HL-60 (cell line): ENCODE results near the gene MTMR6.

Experiments used
- DNase-seq, 2 experiments: peaks; one replicate each; pipeline ENCODE4 v3.0.0-alpha.2; 2010 to 2020; ENCODE audit warnings: low read depth in 1 of 2, low spot score in 1 of 2
- H3K27ac ChIP-seq: fragments of 250-450 bp; sonication (Bioruptor Pico); replicated peaks from 2 replicates; pipeline ENCODE4 v1.5.1; 2020; ENCODE audit warnings: mild to moderate bottlenecking, moderate library complexity
- H3K27me3 ChIP-seq: fragments of 250-450 bp; sonication (Bioruptor Pico); 2 replicates; pipeline ENCODE4 v1.5.1; 2021; ENCODE audit warnings: mild to moderate bottlenecking, moderate library complexity; ENCODE audit not compliant: insufficient read depth, poor library complexity, severe bottlenecking
- H3K4me3 ChIP-seq: replicated peaks from 2 replicates; pipeline ENCODE4 v1.5.1; 2011; ENCODE audit warnings: mild to moderate bottlenecking, control low read depth, low read length; ENCODE audit not compliant: insufficient read depth
- GABPA ChIP-seq: IDR thresholded peaks from 2 replicates; pipeline ENCODE4 v1.6.1; 2012; ENCODE audit warnings: low read depth
- POLR2AphosphoS5 ChIP-seq: IDR thresholded peaks from 2 replicates; pipeline ENCODE4 v1.6.1; 2012; ENCODE audit warnings: low read depth
- SPI1 ChIP-seq: IDR thresholded peaks from 2 replicates; pipeline ENCODE4 v1.6.1; 2012; ENCODE audit warnings: low read depth, mild to moderate bottlenecking, borderline replicate concordance
- TF ChIP-seq, protein P1 (sequence below): IDR thresholded peaks from 2 replicates; pipeline ENCODE4 v1.6.1; 2012; ENCODE audit warnings: low read depth; ENCODE audit not compliant: insufficient replicate concordance
- TF ChIP-seq, protein P2 (sequence below): IDR thresholded peaks from one replicate; pipeline ENCODE4 v1.5.1; 2011; ENCODE audit warnings: low read length, control low read depth, inconsistent platforms; ENCODE audit not compliant: insufficient read depth

Gene MTMR6

DNA sequence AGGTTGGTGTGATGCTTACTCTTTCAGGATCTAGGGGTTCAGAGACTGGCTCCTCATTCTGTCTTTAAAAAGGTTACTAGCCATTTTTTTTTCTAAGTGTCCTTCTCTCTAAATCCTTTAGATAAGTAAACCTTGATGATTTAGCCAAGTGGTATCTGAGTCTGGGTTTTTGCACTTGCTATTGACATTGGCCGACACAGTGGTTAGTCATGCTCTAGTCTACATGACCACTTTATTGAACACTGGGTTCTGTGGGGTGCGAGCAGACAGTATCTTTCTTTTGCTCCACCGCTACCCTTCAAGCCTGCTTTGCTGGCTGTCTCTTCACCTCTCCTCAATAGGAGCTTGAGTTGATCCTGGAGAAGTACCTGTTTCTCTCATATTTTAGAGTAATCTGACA, 7.9 kb upstream of the MTMR6 start:
- no peak overlapping the region for H3K4me3 ChIP-seq
- DNase-seq = no peak
- H3K27ac ChIP-seq = no peak overlapping the region
- TF ChIP-seq POLR2AphosphoS5 (no peak), GABPA (no peak), SPI1 (no peak)
- TF ChIP-seq, protein P1, sequence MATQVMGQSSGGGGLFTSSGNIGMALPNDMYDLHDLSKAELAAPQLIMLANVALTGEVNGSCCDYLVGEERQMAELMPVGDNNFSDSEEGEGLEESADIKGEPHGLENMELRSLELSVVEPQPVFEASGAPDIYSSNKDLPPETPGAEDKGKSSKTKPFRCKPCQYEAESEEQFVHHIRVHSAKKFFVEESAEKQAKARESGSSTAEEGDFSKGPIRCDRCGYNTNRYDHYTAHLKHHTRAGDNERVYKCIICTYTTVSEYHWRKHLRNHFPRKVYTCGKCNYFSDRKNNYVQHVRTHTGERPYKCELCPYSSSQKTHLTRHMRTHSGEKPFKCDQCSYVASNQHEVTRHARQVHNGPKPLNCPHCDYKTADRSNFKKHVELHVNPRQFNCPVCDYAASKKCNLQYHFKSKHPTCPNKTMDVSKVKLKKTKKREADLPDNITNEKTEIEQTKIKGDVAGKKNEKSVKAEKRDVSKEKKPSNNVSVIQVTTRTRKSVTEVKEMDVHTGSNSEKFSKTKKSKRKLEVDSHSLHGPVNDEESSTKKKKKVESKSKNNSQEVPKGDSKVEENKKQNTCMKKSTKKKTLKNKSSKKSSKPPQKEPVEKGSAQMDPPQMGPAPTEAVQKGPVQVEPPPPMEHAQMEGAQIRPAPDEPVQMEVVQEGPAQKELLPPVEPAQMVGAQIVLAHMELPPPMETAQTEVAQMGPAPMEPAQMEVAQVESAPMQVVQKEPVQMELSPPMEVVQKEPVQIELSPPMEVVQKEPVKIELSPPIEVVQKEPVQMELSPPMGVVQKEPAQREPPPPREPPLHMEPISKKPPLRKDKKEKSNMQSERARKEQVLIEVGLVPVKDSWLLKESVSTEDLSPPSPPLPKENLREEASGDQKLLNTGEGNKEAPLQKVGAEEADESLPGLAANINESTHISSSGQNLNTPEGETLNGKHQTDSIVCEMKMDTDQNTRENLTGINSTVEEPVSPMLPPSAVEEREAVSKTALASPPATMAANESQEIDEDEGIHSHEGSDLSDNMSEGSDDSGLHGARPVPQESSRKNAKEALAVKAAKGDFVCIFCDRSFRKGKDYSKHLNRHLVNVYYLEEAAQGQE = no peak
- TF ChIP-seq, protein P2, sequence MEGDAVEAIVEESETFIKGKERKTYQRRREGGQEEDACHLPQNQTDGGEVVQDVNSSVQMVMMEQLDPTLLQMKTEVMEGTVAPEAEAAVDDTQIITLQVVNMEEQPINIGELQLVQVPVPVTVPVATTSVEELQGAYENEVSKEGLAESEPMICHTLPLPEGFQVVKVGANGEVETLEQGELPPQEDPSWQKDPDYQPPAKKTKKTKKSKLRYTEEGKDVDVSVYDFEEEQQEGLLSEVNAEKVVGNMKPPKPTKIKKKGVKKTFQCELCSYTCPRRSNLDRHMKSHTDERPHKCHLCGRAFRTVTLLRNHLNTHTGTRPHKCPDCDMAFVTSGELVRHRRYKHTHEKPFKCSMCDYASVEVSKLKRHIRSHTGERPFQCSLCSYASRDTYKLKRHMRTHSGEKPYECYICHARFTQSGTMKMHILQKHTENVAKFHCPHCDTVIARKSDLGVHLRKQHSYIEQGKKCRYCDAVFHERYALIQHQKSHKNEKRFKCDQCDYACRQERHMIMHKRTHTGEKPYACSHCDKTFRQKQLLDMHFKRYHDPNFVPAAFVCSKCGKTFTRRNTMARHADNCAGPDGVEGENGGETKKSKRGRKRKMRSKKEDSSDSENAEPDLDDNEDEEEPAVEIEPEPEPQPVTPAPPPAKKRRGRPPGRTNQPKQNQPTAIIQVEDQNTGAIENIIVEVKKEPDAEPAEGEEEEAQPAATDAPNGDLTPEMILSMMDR = no peak
- no peaks in the 10 kb centered on the region for H3K27me3 ChIP-seq

DNA sequence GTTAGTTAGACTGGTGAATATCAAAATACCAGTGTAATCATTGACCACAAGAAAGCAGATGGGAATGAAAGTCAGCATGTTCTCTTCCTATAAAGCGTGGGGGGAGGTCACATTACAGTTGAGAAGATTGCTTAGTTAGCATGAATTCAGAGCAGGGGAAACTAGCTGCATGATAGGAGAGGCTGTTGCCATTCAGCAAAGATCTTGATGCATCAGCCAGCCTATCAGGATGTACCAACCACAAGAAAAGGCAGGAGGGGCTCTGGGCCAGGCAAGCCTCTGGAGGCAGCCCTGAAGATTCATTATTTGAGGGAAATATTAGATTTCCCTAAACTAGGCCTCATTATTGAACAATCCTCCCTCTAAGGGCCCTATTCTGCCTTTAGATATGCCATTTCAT, 5.0 kb upstream of the MTMR6 start:
- Histone ChIP-seq H3K4me3 (no peak overlapping the region), H3K27me3 (no peaks in the 10 kb centered on the region), H3K27ac (no peak overlapping the region)
- DNase-seq = peak in 1 of 2 experiments; percentile 33
- TF ChIP-seq GABPA (no peak), SPI1 (no peak), POLR2AphosphoS5 (no peak)
- TF ChIP-seq, protein P1 = no peak
- TF ChIP-seq, protein P2 = no peak

DNA sequence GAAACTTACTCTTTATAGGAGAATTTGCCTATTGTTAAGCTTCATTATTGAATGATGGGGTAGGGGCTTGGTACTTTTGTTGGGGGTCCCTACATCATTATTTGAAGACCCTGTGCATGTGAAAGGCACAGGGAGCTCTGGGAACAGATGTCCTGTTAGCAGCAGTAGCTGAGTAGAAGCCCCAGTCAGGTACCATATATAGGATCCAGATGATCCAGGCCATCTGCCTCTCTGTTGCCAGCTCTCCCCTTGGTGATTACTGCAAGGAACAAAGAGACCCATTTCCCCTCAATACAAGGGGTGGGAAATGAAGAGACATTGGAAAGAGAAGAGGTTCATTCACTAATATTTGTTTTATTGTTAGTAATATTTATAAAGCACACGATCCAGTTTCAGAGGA, 4.4 kb upstream of the MTMR6 start:
- TF ChIP-seq, protein P2 = no peak
- no peak for TF ChIP-seq POLR2AphosphoS5
- TF ChIP-seq, protein P1 = no peak
- no peak overlapping the region for H3K27ac ChIP-seq
- DNase-seq = no peak

More for the DNA sequence above, 4.4 kb upstream of the MTMR6 start:
- H3K27me3 ChIP-seq = no peaks in the 10 kb centered on the region
- H3K4me3 ChIP-seq = no peak overlapping the region
